HepG2 (cell line): Measurements from ENCODE around the gene IL1B. TPM values are rescaled to one million over a fixed set of nuclear protein-coding genes. Genes with fewer than 3 reads are reported as not detected.

Experiments used
- ATAC-seq: fragments of 200-7000 bp; cut with Tn5 transposase; 3 replicates; pipeline ENCODE4 v1.9.1; 2020; ENCODE audit warnings: mild to moderate bottlenecking, moderate library complexity
- BruUV-seq: library from RNA; stranded (reverse); fragments of 400-500 nt; replicated peaks from 2 replicates; lab custom pipeline; 2021; lab: Mats Ljungman, UMichigan
- CTCF ChIA-PET: fragments of 300-600 bp; formaldehyde crosslinking; extraction: SDS; loops from one replicate; lab custom pipeline; 2021; ENCODE audit warnings: low total read pairs, inconsistent platforms, low intra/inter-chr PET ratio; lab: Yijun Ruan, JAX
- POLR2A ChIA-PET: fragments of 350-600 bp; sonication (Branson Sonifier 250); formaldehyde crosslinking; loops from one replicate; lab custom pipeline; 2020; ENCODE audit warnings: antibody characterized with exemption, inconsistent platforms; lab: Yijun Ruan, JAX
- DNase-seq: peaks from one replicate; pipeline ENCODE4 v3.0.0-alpha.2; 2015; ENCODE audit warnings: low spot score
- FAIRE-seq: peaks from 3 replicates; lab custom pipeline; 2011; peaks lifted over from hg19 to GRCh38; lab: Jason Lieb, UNC
- H2AFZ ChIP-seq: one replicate; pipeline ENCODE4 v1.6.1; 2011; ENCODE audit warnings: low read length, inconsistent platforms
- H3K27ac ChIP-seq: fragments of 300-600 bp; 3 replicates; pipeline ENCODE4 v1.8.0; 2011; ENCODE audit warnings: mixed run types, mild to moderate bottlenecking, mixed read lengths, low read length, inconsistent platforms; ENCODE audit not compliant: insufficient read depth; ENCODE audit errors: extremely low read length
- H3K27me3 ChIP-seq, 2 experiments: fragments of 200-600 bp in 1 of 2; 2 replicates in 1 of 2; 3 replicates in 1 of 2; pipeline versions ENCODE4 v1.6.0 to v1.8.0; 2011; ENCODE audit warnings: low read length in 2 of 2, mild to moderate bottlenecking in 2 of 2, moderate library complexity in 2 of 2, inconsistent platforms in 1 of 2; ENCODE audit not compliant: insufficient read depth in 2 of 2, control insufficient read depth in 1 of 2
- H3K36me3 ChIP-seq, 2 experiments: fragments of 200-600 bp in 1 of 2; replicated peaks in 1 of 2; 2 replicates in 1 of 2; 3 replicates in 1 of 2; pipeline versions ENCODE4 v1.5.1 to v1.8.0; 2011; ENCODE audit warnings: low read length in 2 of 2, inconsistent platforms in 1 of 2; ENCODE audit not compliant: insufficient read depth in 2 of 2, control insufficient read depth in 1 of 2
- H3K4me1 ChIP-seq: 2 replicates; pipeline ENCODE4 v1.5.1; 2012; ENCODE audit warnings: low read length, inconsistent platforms; ENCODE audit not compliant: insufficient read depth
- H3K4me2 ChIP-seq: 2 replicates; pipeline ENCODE4 v1.6.0; 2011; ENCODE audit warnings: low read depth, low read length, inconsistent platforms
- H3K4me3 ChIP-seq, 3 experiments: fragments of 200-600 bp in 1 of 3; sonication (generic), shearing (Covaris generic) in 1 of 3; replicated peaks in 1 of 3; 2 replicates each; pipeline ENCODE4 v1.5.1; 2011 to 2016; ENCODE audit warnings: low read length in 3 of 3, inconsistent platforms in 2 of 3, low read depth in 2 of 3, mild to moderate bottlenecking in 2 of 3, control low read depth in 1 of 3, mixed read lengths in 1 of 3; ENCODE audit not compliant: insufficient read depth in 1 of 3
- H3K79me2 ChIP-seq: one replicate; pipeline ENCODE4 v1.6.1; 2011; ENCODE audit warnings: low read length, inconsistent platforms; ENCODE audit not compliant: insufficient read depth
- H3K9ac ChIP-seq: 2 replicates; pipeline ENCODE4 v1.6.0; 2011; ENCODE audit warnings: mild to moderate bottlenecking, low read depth, low read length, inconsistent platforms; ENCODE audit not compliant: insufficient read depth
- H3K9me3 ChIP-seq: 2 replicates; pipeline ENCODE4 v1.5.1; 2012; ENCODE audit warnings: mild to moderate bottlenecking, low read length
- H4K20me1 ChIP-seq: 2 replicates; pipeline ENCODE4 v1.6.0; 2011; ENCODE audit warnings: inconsistent platforms, mild to moderate bottlenecking, low read length, moderate library complexity; ENCODE audit not compliant: insufficient read depth
- MIER3 ChIP-seq: IDR thresholded peaks from 2 replicates; pipeline ENCODE4 v1.6.1; 2016; ENCODE audit warnings: missing compliant biosample characterization, borderline replicate concordance
- MTA3 ChIP-seq: sonication (generic); formaldehyde crosslinking; IDR thresholded peaks from 2 replicates; pipeline ENCODE4 v1.4.0; 2020; ENCODE audit warnings: missing genetic modification reagents
- MYPOP ChIP-seq: sonication (generic); formaldehyde crosslinking; IDR thresholded peaks from 2 replicates; pipeline ENCODE4 v1.8.1; 2023; ENCODE audit warnings: mild to moderate bottlenecking, moderate library complexity, missing genetic modification reagents
- PAXIP1 ChIP-seq: sonication (generic); formaldehyde crosslinking; conservative IDR thresholded peaks from 2 replicates; pipeline ENCODE4 v1.4.0; 2020; ENCODE audit warnings: mild to moderate bottlenecking, missing genetic modification reagents, moderate library complexity
- PHF8 ChIP-seq: sonication (generic); formaldehyde crosslinking; IDR thresholded peaks from 2 replicates; pipeline ENCODE4 v1.5.0; 2020; ENCODE audit warnings: missing genetic modification reagents
- SAP130 ChIP-seq: IDR thresholded peaks from 2 replicates; pipeline ENCODE4 v1.6.1; 2016; ENCODE audit warnings: low read depth
- SETDB1 ChIP-seq: sonication (generic); formaldehyde crosslinking; IDR thresholded peaks from 2 replicates; pipeline ENCODE4 v1.5.1; 2020; ENCODE audit warnings: missing genetic modification reagents, mild to moderate bottlenecking, borderline replicate concordance
- SSRP1 ChIP-seq: IDR thresholded peaks from 2 replicates; pipeline ENCODE4 v1.6.1; 2016; ENCODE audit warnings: control low read depth
- TRIM22 ChIP-seq: fragments of 450-650 bp; IDR thresholded peaks from 2 replicates; pipeline ENCODE4 v1.6.1; 2017
- ZFP62 ChIP-seq: sonication (generic); formaldehyde crosslinking; IDR thresholded peaks from 2 replicates; pipeline ENCODE4 v1.4.0; 2020; ENCODE audit warnings: missing genetic modification reagents
- ZNF124 ChIP-seq: sonication (generic); formaldehyde crosslinking; IDR thresholded peaks from 2 replicates; pipeline ENCODE4 v1.4.0; 2020; ENCODE audit warnings: missing genetic modification reagents
- ZSCAN29 ChIP-seq: sonication (generic); formaldehyde crosslinking; conservative IDR thresholded peaks from 2 replicates; pipeline ENCODE4 v1.4.0; 2020; ENCODE audit warnings: mild to moderate bottlenecking, missing genetic modification reagents
- WGBS: methylation state at CpG from one replicate; pipeline ENCODE4 v1.1.6; 2017; ENCODE audit warnings: low lambda C conversion rate; 5-methylcytosine and 5-hydroxymethylcytosine counted together
- in situ Hi-C: cut with HindIII; loops from 2 replicates; pipeline ENCODE4 v1.10.0; 2017; ENCODE audit warnings: low pct_unique_long_range_greater_than_20kb; ENCODE audit not compliant: extremely low pct_ligation_motif_present
- intact Hi-C: fragments of 100-400 bp; cut with micrococcal nuclease; formaldehyde crosslinking; loops from one replicate; pipeline ENCODE4 v1.10.0; 2022; ENCODE audit not compliant: unreplicated experiment
- polyA plus RNA-seq, 8 experiments: library from polyadenylated mRNA; depleted of rRNA in 3 of 8; stranded (reverse) in 7 of 8; unstranded in 1 of 8; fragments of >200 nt; fragmentation: Illumina TruSeq in 4 of 8; extraction: Trizol in 4 of 8; gene quantifications; 2 replicates each; pipeline versions ENCODE4 v1.2.1 to v1.2.3, GENCODE V29; 2011 to 2016; ENCODE audit warnings: low read depth in 4 of 8, missing spikeins in 1 of 8, mixed read lengths in 1 of 8; ENCODE audit not compliant: insufficient read depth in 1 of 8
- total RNA-seq, 5 experiments: library from RNA; depleted of rRNA; stranded (reverse); fragments of >200 nt; fragmentation: Illumina TruSeq; extraction: Trizol; gene quantifications; 2 replicates each; pipeline ENCODE4 v1.2.3, GENCODE V29; 2016; ENCODE audit warnings: low read depth in 1 of 5

Gene IL1B
- total and polyA plus RNA-seq, 2 of the 13 experiments (the other 11 are each of a cell fraction or from before 2014, with no cell fraction given) = 0.18 TPM; not detected in 1

GRCh38 chr2:112836163-112836560 lies 417 bp downstream of the IL1B start:
- no peaks in the 10 kb centered on the region for H4K20me1 ChIP-seq
- intact Hi-C loops (no loop called here), in situ Hi-C loops (no loop called here)
- H3K27ac ChIP-seq = no peak overlapping the region
- ChIA-PET POLR2A (no interaction called here), CTCF (no interaction called here)
- no peak overlapping the region for H3K9ac ChIP-seq
- H3K9me3 ChIP-seq = no peaks in the 10 kb centered on the region
- FAIRE-seq = no peak
- no peak for DNase-seq
- no peak overlapping the region for H2AFZ ChIP-seq
- BruUV-seq = no TSS peak
- peaks cover 34% of the 10 kb centered on the region for H3K4me1 ChIP-seq
- H3K79me2 ChIP-seq = no peaks in the 10 kb centered on the region
- WGBS = 88% methylated on average over 5 of the region's 5 CpGs
- H3K4me2 ChIP-seq = no peak overlapping the region
- no peaks in the 10 kb centered on the region for H3K36me3 ChIP-seq
- H3K4me3 ChIP-seq = no peak overlapping the region
- TF ChIP-seq SETDB1 (CRISPR knock-in tag) (no peak), MYPOP (no peak)
- no peaks in the 10 kb centered on the region for H3K27me3 ChIP-seq
- no peak for ATAC-seq

- H3K9ac ChIP-seq = no peak overlapping the region
- FAIRE-seq = no peak
- no peak overlapping the region for H2AFZ ChIP-seq
- no peak overlapping the region for H3K4me2 ChIP-seq
- H3K27ac ChIP-seq = no peak overlapping the region
- peaks cover 34% of the 10 kb centered on the region for H3K4me1 ChIP-seq
- H3K4me3 ChIP-seq = no peak overlapping the region
- no peaks in the 10 kb centered on the region for H3K79me2 ChIP-seq
- no peaks in the 10 kb centered on the region for H3K36me3 ChIP-seq
- H3K27me3 ChIP-seq = no peaks in the 10 kb centered on the region
- intact Hi-C loops (no loop called here), in situ Hi-C loops (no loop called here)
- POLR2A ChIA-PET = no interaction called here
- no peak for DNase-seq
- no peaks in the 10 kb centered on the region for H3K9me3 ChIP-seq
- CTCF ChIA-PET = no interaction called here
- ATAC-seq = no peak
- 100% methylated on average over 1 of the region's 1 CpG for WGBS
- H4K20me1 ChIP-seq = no peaks in the 10 kb centered on the region
- no TSS peak for BruUV-seq
- no peak for TF ChIP-seq ZFP62 (CRISPR knock-in tag)
- TF ChIP-seq ZSCAN29 = no peak
- TF ChIP-seq ZNF124 = no peak
- TF ChIP-seq PAXIP1 = no peak
- no peak for TF ChIP-seq TRIM22
- no peak for TF ChIP-seq PHF8 (CRISPR knock-in tag)
- TF ChIP-seq SAP130 = no peak
- TF ChIP-seq SSRP1 = no peak
- TF ChIP-seq MIER3 (CRISPR knock-in tag) = no peak
- TF ChIP-seq MTA3 (CRISPR knock-in tag) = no peak
These were observed 930 bp downstream of the IL1B start for GRCh38 chr2:112835536-112836162.
